ENCODE results near the gene MEGF8. TPM values are rescaled to one million over a fixed set of nuclear protein-coding genes. Genes with fewer than 3 reads are reported as not detected.

Gene MEGF8
- total and polyA plus RNA-seq, 4 donors = 6.0 to 21.7 (median 11.1) TPM

DNA sequence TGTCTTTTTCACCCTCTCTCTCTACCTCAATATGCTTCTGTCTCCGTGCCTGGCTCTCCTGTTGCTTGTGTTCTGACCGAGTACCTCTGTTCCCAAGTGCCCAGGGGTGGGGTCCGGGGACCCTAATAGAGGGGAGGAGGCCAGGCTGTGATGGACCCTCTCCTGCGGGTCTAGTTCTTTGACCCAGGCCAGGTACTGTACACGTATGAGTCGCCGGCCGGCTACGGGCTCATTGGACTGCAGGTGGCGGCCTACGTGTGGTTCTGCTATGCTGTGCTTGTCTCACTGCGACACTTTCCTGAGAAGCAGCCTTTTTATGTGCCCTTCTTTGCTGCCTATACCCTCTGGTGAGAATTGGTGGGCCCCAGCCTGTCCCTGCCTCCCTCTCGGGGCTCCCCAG is 7.9 kb upstream of the MEGF8 start:
- H3K9me3 ChIP-seq (ENCODE audit: control insufficient read depth in 4 of 4, insufficient read depth in 3 of 4, low read length in 3 of 4) = no peaks in the 10 kb centered on the region
- TF ChIP-seq, protein P1, sequence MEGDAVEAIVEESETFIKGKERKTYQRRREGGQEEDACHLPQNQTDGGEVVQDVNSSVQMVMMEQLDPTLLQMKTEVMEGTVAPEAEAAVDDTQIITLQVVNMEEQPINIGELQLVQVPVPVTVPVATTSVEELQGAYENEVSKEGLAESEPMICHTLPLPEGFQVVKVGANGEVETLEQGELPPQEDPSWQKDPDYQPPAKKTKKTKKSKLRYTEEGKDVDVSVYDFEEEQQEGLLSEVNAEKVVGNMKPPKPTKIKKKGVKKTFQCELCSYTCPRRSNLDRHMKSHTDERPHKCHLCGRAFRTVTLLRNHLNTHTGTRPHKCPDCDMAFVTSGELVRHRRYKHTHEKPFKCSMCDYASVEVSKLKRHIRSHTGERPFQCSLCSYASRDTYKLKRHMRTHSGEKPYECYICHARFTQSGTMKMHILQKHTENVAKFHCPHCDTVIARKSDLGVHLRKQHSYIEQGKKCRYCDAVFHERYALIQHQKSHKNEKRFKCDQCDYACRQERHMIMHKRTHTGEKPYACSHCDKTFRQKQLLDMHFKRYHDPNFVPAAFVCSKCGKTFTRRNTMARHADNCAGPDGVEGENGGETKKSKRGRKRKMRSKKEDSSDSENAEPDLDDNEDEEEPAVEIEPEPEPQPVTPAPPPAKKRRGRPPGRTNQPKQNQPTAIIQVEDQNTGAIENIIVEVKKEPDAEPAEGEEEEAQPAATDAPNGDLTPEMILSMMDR (IDR thresholded peaks at IDR 0.05; ENCODE audit: control extremely low read depth, extremely low read depth) = no peak
- no peak overlapping the region for H3K27ac ChIP-seq (ENCODE audit: low read depth in 1 of 2, low read length in 1 of 2)
- H3K36me3 ChIP-seq (ENCODE audit: control insufficient read depth in 4 of 4, insufficient read depth in 4 of 4, low read length in 4 of 4) = no peaks in the 10 kb centered on the region
- peaks cover 0 to 7% (median 4%) of the 10 kb centered on the region in 5 donors for H3K4me1 ChIP-seq (ENCODE audit: control insufficient read depth in 5 of 5, insufficient read depth in 5 of 5, low read length in 5 of 5)
- no peak for DNase-seq
- H3K27me3 ChIP-seq (ENCODE audit: control insufficient read depth in 3 of 3, insufficient read depth in 3 of 3, low read length in 2 of 3) = peaks cover 0 to 24% (median 12%) of the 10 kb centered on the region in 3 donors
- ATAC-seq (ENCODE audit: insufficient read depth, low FRiP score) = no peak
- 91 to 93% methylated on average over 13 of the region's 13 CpGs for WGBS, 2 donors
- no peak overlapping the region for H3K4me3 ChIP-seq
- H3K9ac ChIP-seq (ENCODE audit: insufficient read depth in 1 of 2, low read length in 2 of 2) = no peak overlapping the region

DNA sequence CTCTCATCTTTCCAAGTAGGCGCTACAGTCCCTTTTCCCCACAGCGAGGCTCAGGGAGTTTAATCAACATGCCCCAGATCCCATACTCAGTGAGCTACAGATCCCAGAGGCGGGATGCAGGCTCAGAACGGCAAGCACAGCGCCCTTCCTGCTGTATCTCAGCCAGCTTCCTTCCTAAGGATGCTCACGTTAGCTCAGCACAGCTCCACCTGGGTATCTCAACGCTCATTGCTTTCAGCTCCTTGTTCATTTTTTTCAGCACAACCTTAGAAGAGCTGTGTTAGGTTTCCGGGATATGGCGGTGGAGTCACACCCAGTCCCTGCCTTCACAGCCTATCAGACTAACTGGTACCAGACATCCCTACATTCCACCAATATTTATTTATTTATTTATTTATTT is 3.1 kb upstream of the MEGF8 start:
- Histone ChIP-seq H3K9me3 (ENCODE audit: control insufficient read depth in 4 of 4, insufficient read depth in 3 of 4, low read length in 3 of 4) (peaks cover 0 to 2% (median 0%) of the 10 kb centered on the region in 4 donors), H3K4me3 (no peak overlapping the region), H3K9ac (ENCODE audit: insufficient read depth in 1 of 2, low read length in 2 of 2) (no peak overlapping the region), H3K36me3 (ENCODE audit: control insufficient read depth in 4 of 4, insufficient read depth in 4 of 4, low read length in 4 of 4) (no peaks in the 10 kb centered on the region), H3K4me1 (ENCODE audit: control insufficient read depth in 5 of 5, insufficient read depth in 5 of 5, low read length in 5 of 5) (peaks cover 0 to 17% (median 10%) of the 10 kb centered on the region in 5 donors), H3K27ac (ENCODE audit: low read depth in 1 of 2, low read length in 1 of 2) (no peak overlapping the region), H3K27me3 (ENCODE audit: control insufficient read depth in 3 of 3, insufficient read depth in 3 of 3, low read length in 2 of 3) (peaks cover 7 to 21% (median 20%) of the 10 kb centered on the region in 3 donors)
- 72 to 79% methylated on average over 9 of the region's 9 CpGs for WGBS, 2 donors
- ATAC-seq (ENCODE audit: insufficient read depth, low FRiP score) (no peak), DNase-seq (no peak)
- TF ChIP-seq, protein P1 (IDR thresholded peaks at IDR 0.05; ENCODE audit: control extremely low read depth, extremely low read depth) = no peak

DNA sequence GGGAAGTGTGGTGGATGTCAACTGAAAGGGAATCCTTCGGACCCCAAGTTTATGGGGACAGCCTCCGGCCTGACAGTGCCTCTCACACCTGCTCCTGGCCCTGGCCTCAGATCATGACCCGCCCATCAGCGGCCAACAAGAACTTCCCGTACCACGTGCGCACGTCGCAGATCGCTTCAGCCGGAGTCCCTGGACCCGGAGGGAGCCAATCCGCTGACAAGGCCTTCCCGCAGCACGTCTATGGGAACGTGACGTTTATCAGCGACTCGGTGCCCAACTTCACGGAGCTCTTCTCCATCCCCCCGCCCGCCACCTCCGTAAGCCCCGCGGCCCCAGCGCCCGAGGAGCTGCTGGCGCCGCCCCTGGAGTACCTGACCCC is 2.0 kb upstream of the MEGF8 start:
- H3K36me3 ChIP-seq (ENCODE audit: control insufficient read depth in 4 of 4, insufficient read depth in 4 of 4, low read length in 4 of 4) = no peaks in the 10 kb centered on the region
- peaks cover 7 to 21% (median 20%) of the 10 kb centered on the region in 3 donors for H3K27me3 ChIP-seq (ENCODE audit: control insufficient read depth in 3 of 3, insufficient read depth in 3 of 3, low read length in 2 of 3)
- H3K9ac ChIP-seq (ENCODE audit: insufficient read depth in 1 of 2, low read length in 2 of 2) = no peak overlapping the region
- H3K9me3 ChIP-seq (ENCODE audit: control insufficient read depth in 4 of 4, insufficient read depth in 3 of 4, low read length in 3 of 4) = peaks cover 0 to 2% (median 0%) of the 10 kb centered on the region in 4 donors
- peaks cover 0 to 20% (median 14%) of the 10 kb centered on the region in 5 donors for H3K4me1 ChIP-seq (ENCODE audit: control insufficient read depth in 5 of 5, insufficient read depth in 5 of 5, low read length in 5 of 5)
- 23 to 24% methylated on average over 29 of the region's 29 CpGs for WGBS, 2 donors
- TF ChIP-seq, protein P1 (IDR thresholded peaks at IDR 0.05; ENCODE audit: control extremely low read depth, extremely low read depth) = no peak
- ATAC-seq (ENCODE audit: insufficient read depth, low FRiP score) (no peak), DNase-seq (no peak)
- H3K4me3 ChIP-seq = no peak overlapping the region
- H3K27ac ChIP-seq (ENCODE audit: low read depth in 1 of 2, low read length in 1 of 2) = no peak overlapping the region

Data from lung (tissue), 12 donors.